WTC11 (cell line): ENCODE data around the gene HELZ. TPM values are rescaled to one million over a fixed set of nuclear protein-coding genes. Genes with fewer than 3 reads are reported as not detected.

ENCODE experiments used
- ATAC-seq: fragments of 200-7000 bp; cut with Tn5 transposase; 2 replicates; pipeline ENCODE4 v1.10.0; 2021; ENCODE audit warnings: mild to moderate bottlenecking, moderate library complexity
- CTCF ChIA-PET: fragments of 300-600 bp; sonication (Branson Sonifier 250); formaldehyde crosslinking; loops from one replicate; lab custom pipeline; 2021; ENCODE audit warnings: antibody characterized with exemption; lab: Charles Lee
- POLR2A ChIA-PET: fragments of 350-600 bp; sonication (Branson Sonifier 250); formaldehyde crosslinking; loops from one replicate; lab custom pipeline; 2021; ENCODE audit warnings: antibody characterized with exemption; lab: Charles Lee
- DNase-seq: peaks from one replicate; pipeline ENCODE4 v3.0.0; 2021; ENCODE audit warnings: low spot score
- H3K27ac Mint-ChIP-seq: 2 replicates; pipeline ENCODE4 v1.8.0; 2021; ENCODE audit warnings: mixed read lengths
- H3K27me3 Mint-ChIP-seq: 2 replicates; pipeline ENCODE4 v1.8.0; 2021; ENCODE audit warnings: low read depth, mild to moderate bottlenecking, moderate library complexity, mixed read lengths
- H3K36me3 Mint-ChIP-seq: 2 replicates; pipeline ENCODE4 v1.8.0; 2021; ENCODE audit warnings: mixed read lengths
- H3K4me1 Mint-ChIP-seq: 2 replicates; pipeline ENCODE4 v1.8.0; 2022; ENCODE audit warnings: mixed read lengths
- H3K4me3 Mint-ChIP-seq: 2 replicates; pipeline ENCODE4 v1.8.0; 2021; ENCODE audit warnings: mild to moderate bottlenecking, moderate library complexity, mixed read lengths
- H3K9me3 Mint-ChIP-seq: 2 replicates; pipeline ENCODE4 v1.8.0; 2021; ENCODE audit warnings: mixed read lengths
- ARID4B ChIP-seq: sonication (generic); formaldehyde crosslinking; IDR thresholded peaks from 2 replicates; pipeline ENCODE4 v1.8.0; 2023; ENCODE audit warnings: missing genetic modification reagents, mild to moderate bottlenecking, borderline replicate concordance
- ATF1 ChIP-seq: sonication (generic); formaldehyde crosslinking; IDR thresholded peaks from 2 replicates; pipeline ENCODE4 v1.8.1; 2023; ENCODE audit warnings: mild to moderate bottlenecking, moderate library complexity, missing genetic modification reagents
- ATF3 ChIP-seq: sonication (generic); formaldehyde crosslinking; conservative IDR thresholded peaks from 2 replicates; pipeline ENCODE4 v1.8.1; 2022; ENCODE audit warnings: mild to moderate bottlenecking, missing genetic modification reagents
- EMX1 ChIP-seq: fragments of 250-450 bp; sonication (Bioruptor Pico); IDR thresholded peaks from 2 replicates; pipeline ENCODE4 v1.8.0; 2021; ENCODE audit warnings: mild to moderate bottlenecking
- FOXP1 ChIP-seq: sonication (generic); formaldehyde crosslinking; IDR thresholded peaks from 2 replicates; pipeline ENCODE4 v1.8.0; 2022; ENCODE audit warnings: missing genetic modification reagents, mild to moderate bottlenecking, moderate library complexity, borderline replicate concordance
- NR3C1 ChIP-seq: sonication (generic); formaldehyde crosslinking; conservative IDR thresholded peaks from 2 replicates; pipeline ENCODE4 v1.8.1; 2023; ENCODE audit warnings: low read depth, mild to moderate bottlenecking, missing genetic modification reagents
- TEAD1 ChIP-seq: sonication (generic); formaldehyde crosslinking; IDR thresholded peaks from 2 replicates; pipeline ENCODE4 v1.8.0; 2022; ENCODE audit warnings: mild to moderate bottlenecking, missing genetic modification reagents
- ZBTB21 ChIP-seq: sonication (generic); formaldehyde crosslinking; IDR thresholded peaks from 2 replicates; pipeline ENCODE4 v1.8.1; 2023; ENCODE audit warnings: mild to moderate bottlenecking, missing genetic modification reagents, borderline replicate concordance
- ZNF232 ChIP-seq: sonication (generic); formaldehyde crosslinking; IDR thresholded peaks from 2 replicates; pipeline ENCODE4 v1.8.0; 2022; ENCODE audit warnings: mild to moderate bottlenecking, missing genetic modification reagents
- ZNF671 ChIP-seq: fragments of 250-450 bp; sonication (Bioruptor Pico); IDR thresholded peaks from 2 replicates; pipeline ENCODE4 v1.8.0; 2021; ENCODE audit warnings: mild to moderate bottlenecking
- total RNA-seq: library from RNA; stranded (reverse); gene quantifications from 3 replicates; pipeline ENCODE4 v1.2.3, GENCODE V29; 2021
- TF ChIP-seq, protein P1 (sequence below): sonication (generic); formaldehyde crosslinking; IDR thresholded peaks from 2 replicates; pipeline ENCODE4 v1.8.1; 2022; ENCODE audit warnings: low read depth, missing genetic modification reagents, borderline replicate concordance
- TF ChIP-seq, protein P2 (sequence below): sonication (generic); formaldehyde crosslinking; IDR thresholded peaks from 2 replicates; pipeline ENCODE4 v1.8.1; 2023; ENCODE audit warnings: mild to moderate bottlenecking, missing genetic modification reagents, borderline replicate concordance
- TF ChIP-seq, protein P3 (sequence below): sonication (generic); formaldehyde crosslinking; IDR thresholded peaks from 2 replicates; pipeline ENCODE4 v1.8.0; 2022; ENCODE audit warnings: mild to moderate bottlenecking, missing genetic modification reagents
- TF ChIP-seq, protein P4 (sequence below): sonication (generic); formaldehyde crosslinking; IDR thresholded peaks from 2 replicates; pipeline ENCODE4 v1.8.0; 2022; ENCODE audit warnings: missing genetic modification reagents
- TF ChIP-seq, protein P5 (sequence below): fragments of 250-450 bp; sonication (Bioruptor Pico); conservative IDR thresholded peaks from 2 replicates; pipeline ENCODE4 v1.9.0; 2021; ENCODE audit warnings: mild to moderate bottlenecking

HELZ gene
- total RNA-seq, 1 experiment from 2014 or later = 49.1 TPM

- TF ChIP-seq ARID4B = no peak; the same call in 1 of the 2 replicates
- TF ChIP-seq, protein P1, sequence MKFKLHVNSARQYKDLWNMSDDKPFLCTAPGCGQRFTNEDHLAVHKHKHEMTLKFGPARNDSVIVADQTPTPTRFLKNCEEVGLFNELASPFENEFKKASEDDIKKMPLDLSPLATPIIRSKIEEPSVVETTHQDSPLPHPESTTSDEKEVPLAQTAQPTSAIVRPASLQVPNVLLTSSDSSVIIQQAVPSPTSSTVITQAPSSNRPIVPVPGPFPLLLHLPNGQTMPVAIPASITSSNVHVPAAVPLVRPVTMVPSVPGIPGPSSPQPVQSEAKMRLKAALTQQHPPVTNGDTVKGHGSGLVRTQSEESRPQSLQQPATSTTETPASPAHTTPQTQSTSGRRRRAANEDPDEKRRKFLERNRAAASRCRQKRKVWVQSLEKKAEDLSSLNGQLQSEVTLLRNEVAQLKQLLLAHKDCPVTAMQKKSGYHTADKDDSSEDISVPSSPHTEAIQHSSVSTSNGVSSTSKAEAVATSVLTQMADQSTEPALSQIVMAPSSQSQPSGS (CRISPR knock-in tag) = no peak
- TF ChIP-seq, protein P2, sequence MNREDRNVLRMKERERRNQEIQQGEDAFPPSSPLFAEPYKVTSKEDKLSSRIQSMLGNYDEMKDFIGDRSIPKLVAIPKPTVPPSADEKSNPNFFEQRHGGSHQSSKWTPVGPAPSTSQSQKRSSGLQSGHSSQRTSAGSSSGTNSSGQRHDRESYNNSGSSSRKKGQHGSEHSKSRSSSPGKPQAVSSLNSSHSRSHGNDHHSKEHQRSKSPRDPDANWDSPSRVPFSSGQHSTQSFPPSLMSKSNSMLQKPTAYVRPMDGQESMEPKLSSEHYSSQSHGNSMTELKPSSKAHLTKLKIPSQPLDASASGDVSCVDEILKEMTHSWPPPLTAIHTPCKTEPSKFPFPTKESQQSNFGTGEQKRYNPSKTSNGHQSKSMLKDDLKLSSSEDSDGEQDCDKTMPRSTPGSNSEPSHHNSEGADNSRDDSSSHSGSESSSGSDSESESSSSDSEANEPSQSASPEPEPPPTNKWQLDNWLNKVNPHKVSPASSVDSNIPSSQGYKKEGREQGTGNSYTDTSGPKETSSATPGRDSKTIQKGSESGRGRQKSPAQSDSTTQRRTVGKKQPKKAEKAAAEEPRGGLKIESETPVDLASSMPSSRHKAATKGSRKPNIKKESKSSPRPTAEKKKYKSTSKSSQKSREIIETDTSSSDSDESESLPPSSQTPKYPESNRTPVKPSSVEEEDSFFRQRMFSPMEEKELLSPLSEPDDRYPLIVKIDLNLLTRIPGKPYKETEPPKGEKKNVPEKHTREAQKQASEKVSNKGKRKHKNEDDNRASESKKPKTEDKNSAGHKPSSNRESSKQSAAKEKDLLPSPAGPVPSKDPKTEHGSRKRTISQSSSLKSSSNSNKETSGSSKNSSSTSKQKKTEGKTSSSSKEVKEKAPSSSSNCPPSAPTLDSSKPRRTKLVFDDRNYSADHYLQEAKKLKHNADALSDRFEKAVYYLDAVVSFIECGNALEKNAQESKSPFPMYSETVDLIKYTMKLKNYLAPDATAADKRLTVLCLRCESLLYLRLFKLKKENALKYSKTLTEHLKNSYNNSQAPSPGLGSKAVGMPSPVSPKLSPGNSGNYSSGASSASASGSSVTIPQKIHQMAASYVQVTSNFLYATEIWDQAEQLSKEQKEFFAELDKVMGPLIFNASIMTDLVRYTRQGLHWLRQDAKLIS (CRISPR knock-in tag) = no peak
- TF ChIP-seq FOXP1 (CRISPR knock-in tag) = 0 out of 2 replicates have a peak, but pooled peaks have one; percentile 39
- TF ChIP-seq, all 79 proteins: peak for 13
Measured at GRCh38 chr17:67245694-67246402, 852 bp upstream of the HELZ start (continued).

DNA sequence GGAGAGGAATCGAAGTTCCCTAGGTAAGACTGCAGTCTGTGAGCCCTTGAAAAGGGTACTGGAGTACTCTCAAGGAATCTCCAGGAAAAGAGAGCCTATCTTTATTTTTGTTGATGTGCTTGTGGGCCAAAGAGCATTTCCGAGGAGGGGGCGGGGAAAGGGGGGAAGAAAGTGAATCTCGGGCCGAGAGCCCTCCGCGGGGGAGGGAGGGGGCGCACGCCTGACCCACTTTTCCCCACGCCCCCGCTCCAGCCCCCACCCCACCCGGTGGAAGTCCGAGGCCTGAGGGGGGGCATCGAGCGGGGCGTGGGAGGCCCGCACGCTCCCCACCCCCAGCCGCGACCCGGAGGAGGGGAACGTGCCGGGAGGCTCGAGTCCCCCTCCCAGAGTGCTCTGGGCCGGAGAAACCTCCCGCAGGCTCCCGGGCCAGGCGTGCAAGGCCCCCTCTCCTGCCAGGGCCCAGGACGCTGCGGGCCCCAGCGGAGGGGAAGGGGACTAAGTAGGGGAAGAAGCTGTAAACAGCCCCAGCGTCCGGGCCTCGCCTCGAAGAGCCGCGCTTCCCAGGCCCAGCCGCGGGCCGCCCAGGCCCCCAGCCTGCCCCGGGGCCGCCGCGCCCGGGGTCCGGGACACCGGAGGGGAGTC lies 444 bp downstream of the HELZ start:
- POLR2A ChIA-PET = interaction anchor here (0.6 kb wide), 1 partner anchor 10 kb away, joined by 5 read pairs; no protein-coding TSS in a partner anchor
- Mint-ChIP-seq H3K9me3 (no peaks in the 10 kb centered on the region), H3K36me3 (peaks cover 6% of the 10 kb centered on the region), H3K4me1 (peaks cover 30% of the 10 kb centered on the region), H3K4me3 (peak overlapping the region; percentile 90), H3K27me3 (no peaks in the 10 kb centered on the region), H3K27ac (peak overlapping the region; percentile 74; the same call in 1 of the 2 replicates)
- DNase-seq = peak; percentile 23
- TF ChIP-seq, protein P3, sequence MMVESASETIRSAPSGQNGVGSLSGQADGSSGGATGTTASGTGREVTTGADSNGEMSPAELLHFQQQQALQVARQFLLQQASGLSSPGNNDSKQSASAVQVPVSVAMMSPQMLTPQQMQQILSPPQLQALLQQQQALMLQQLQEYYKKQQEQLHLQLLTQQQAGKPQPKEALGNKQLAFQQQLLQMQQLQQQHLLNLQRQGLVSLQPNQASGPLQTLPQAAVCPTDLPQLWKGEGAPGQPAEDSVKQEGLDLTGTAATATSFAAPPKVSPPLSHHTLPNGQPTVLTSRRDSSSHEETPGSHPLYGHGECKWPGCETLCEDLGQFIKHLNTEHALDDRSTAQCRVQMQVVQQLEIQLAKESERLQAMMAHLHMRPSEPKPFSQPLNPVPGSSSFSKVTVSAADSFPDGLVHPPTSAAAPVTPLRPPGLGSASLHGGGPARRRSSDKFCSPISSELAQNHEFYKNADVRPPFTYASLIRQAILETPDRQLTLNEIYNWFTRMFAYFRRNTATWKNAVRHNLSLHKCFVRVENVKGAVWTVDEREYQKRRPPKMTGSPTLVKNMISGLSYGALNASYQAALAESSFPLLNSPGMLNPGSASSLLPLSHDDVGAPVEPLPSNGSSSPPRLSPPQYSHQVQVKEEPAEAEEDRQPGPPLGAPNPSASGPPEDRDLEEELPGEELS (CRISPR knock-in tag) = no peak
- no peak for TF ChIP-seq ZBTB21 (CRISPR knock-in tag)
- TF ChIP-seq, protein P4, sequence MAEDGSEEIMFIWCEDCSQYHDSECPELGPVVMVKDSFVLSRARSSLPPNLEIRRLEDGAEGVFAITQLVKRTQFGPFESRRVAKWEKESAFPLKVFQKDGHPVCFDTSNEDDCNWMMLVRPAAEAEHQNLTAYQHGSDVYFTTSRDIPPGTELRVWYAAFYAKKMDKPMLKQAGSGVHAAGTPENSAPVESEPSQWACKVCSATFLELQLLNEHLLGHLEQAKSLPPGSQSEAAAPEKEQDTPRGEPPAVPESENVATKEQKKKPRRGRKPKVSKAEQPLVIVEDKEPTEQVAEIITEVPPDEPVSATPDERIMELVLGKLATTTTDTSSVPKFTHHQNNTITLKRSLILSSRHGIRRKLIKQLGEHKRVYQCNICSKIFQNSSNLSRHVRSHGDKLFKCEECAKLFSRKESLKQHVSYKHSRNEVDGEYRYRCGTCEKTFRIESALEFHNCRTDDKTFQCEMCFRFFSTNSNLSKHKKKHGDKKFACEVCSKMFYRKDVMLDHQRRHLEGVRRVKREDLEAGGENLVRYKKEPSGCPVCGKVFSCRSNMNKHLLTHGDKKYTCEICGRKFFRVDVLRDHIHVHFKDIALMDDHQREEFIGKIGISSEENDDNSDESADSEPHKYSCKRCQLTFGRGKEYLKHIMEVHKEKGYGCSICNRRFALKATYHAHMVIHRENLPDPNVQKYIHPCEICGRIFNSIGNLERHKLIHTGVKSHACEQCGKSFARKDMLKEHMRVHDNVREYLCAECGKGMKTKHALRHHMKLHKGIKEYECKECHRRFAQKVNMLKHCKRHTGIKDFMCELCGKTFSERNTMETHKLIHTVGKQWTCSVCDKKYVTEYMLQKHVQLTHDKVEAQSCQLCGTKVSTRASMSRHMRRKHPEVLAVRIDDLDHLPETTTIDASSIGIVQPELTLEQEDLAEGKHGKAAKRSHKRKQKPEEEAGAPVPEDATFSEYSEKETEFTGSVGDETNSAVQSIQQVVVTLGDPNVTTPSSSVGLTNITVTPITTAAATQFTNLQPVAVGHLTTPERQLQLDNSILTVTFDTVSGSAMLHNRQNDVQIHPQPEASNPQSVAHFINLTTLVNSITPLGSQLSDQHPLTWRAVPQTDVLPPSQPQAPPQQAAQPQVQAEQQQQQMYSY (CRISPR knock-in tag) = no peak
- TF ChIP-seq TEAD1 (CRISPR knock-in tag) = no peak
- TF ChIP-seq, protein P5, sequence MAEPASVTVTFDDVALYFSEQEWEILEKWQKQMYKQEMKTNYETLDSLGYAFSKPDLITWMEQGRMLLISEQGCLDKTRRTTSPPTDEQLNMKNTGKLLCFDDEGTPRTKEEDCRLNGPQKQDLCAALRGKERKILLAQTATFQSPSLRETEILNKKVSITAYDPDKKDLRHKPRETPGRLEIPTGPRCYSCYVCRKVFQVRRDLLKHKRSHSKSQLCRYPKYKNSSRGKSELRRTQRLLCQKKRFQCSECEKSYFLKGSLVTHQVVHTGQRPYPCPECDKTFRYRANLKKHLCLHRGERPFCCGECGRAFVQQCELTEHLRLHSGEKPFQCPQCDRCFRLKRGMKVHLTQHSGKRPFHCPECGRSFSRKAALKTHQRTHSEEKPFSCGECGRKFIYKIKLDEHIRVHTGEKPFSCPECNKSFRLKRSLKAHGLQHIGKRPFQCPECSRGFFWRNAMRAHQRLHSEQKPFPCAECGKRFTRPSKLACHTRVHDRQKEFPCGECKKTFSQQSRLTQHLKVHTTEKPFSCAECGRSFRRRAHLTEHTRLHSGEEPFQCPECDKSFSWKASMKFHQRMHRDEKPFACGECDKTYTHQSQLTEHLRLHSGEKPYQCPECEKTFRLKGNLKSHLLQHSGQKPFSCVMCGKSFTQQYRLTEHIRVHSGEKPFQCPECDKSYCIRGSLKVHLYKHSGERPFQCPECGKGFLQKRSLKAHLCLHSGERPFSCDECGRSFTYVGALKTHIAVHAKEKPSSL = no peak
- TF ChIP-seq ZNF232 (CRISPR knock-in tag) = no peak
- TF ChIP-seq ATF3 (CRISPR knock-in tag) = no peak
- no peak for TF ChIP-seq EMX1 (CRISPR knock-in tag)
- no peak for TF ChIP-seq ZNF671 (CRISPR knock-in tag)
- no peak for TF ChIP-seq NR3C1
- no peak for TF ChIP-seq ATF1
- CTCF ChIA-PET = interaction anchor here (1.5 to 1.7 kb wide), 2 partner anchors 23 to 28 kb away, joined by 6 to 8 read pairs; no protein-coding TSS in a partner anchor
- peak; percentile 1; the same call in 1 of the 2 replicates for ATAC-seq
